ENCODE measurements around the gene CAMTA2. TPM values are rescaled to one million over a fixed set of nuclear protein-coding genes. Genes with fewer than 3 reads are reported as not detected.

The CAMTA2 gene
- total RNA-seq, 1 donor from 2014 or later: 42.3 TPM

- peaks cover 33% of the 10 kb centered on the region for H3K36me3 Mint-ChIP-seq (ENCODE audit: low read depth, unreplicated experiment)
- no peak for DNase-seq (ENCODE audit: low spot score)
- H3K4me3 Mint-ChIP-seq (ENCODE audit: unreplicated experiment): peak overlapping the region; percentile 62
- H3K4me1 Mint-ChIP-seq (ENCODE audit: unreplicated experiment): peaks cover 44% of the 10 kb centered on the region
- H3K27me3 Mint-ChIP-seq (ENCODE audit: unreplicated experiment): peaks cover 28% of the 10 kb centered on the region
- peak overlapping the region; percentile 67 for H3K27ac Mint-ChIP-seq (ENCODE audit: unreplicated experiment)
- no peak for TF ChIP-seq CTCF (IDR thresholded peaks at IDR 0.05; ENCODE audit: unreplicated experiment)
- no peaks in the 10 kb centered on the region for H3K9me3 Mint-ChIP-seq (ENCODE audit: unreplicated experiment)
Measured at GRCh38 chr17:4942760-4943508, 44.5 kb downstream of the CAMTA2 start.

- Mint-ChIP-seq H3K4me3 (ENCODE audit: unreplicated experiment) (peak overlapping the region; percentile 97), H3K9me3 (ENCODE audit: unreplicated experiment) (no peaks in the 10 kb centered on the region), H3K27ac (ENCODE audit: unreplicated experiment) (peak overlapping the region; percentile 99), H3K36me3 (ENCODE audit: low read depth, unreplicated experiment) (peaks cover 26% of the 10 kb centered on the region), H3K4me1 (ENCODE audit: unreplicated experiment) (peaks cover 37% of the 10 kb centered on the region), H3K27me3 (ENCODE audit: unreplicated experiment) (peaks cover 18% of the 10 kb centered on the region)
- no peak for TF ChIP-seq CTCF (IDR thresholded peaks at IDR 0.05; ENCODE audit: unreplicated experiment)
- no peak for DNase-seq (ENCODE audit: low spot score)
Measured at GRCh38 chr17:4941319-4941610, 46.2 kb downstream of the CAMTA2 start.

GRCh38 chr17:4940555-4941318 lies 46.7 kb downstream of the CAMTA2 start:
- peaks cover 23% of the 10 kb centered on the region for H3K27me3 Mint-ChIP-seq (ENCODE audit: unreplicated experiment)
- DNase-seq (ENCODE audit: low spot score): peak; percentile 39
- H3K4me1 Mint-ChIP-seq (ENCODE audit: unreplicated experiment): peaks cover 34% of the 10 kb centered on the region
- no peaks in the 10 kb centered on the region for H3K9me3 Mint-ChIP-seq (ENCODE audit: unreplicated experiment)
- no peak for TF ChIP-seq CTCF (IDR thresholded peaks at IDR 0.05; ENCODE audit: unreplicated experiment)
- peaks cover 27% of the 10 kb centered on the region for H3K36me3 Mint-ChIP-seq (ENCODE audit: low read depth, unreplicated experiment)
- peak overlapping the region; percentile 97 for H3K4me3 Mint-ChIP-seq (ENCODE audit: unreplicated experiment)
- peak overlapping the region; percentile 99 for H3K27ac Mint-ChIP-seq (ENCODE audit: unreplicated experiment)

GRCh38 chr17:4939796-4940554 lies 47.5 kb downstream of the CAMTA2 start, which contains the start of the genes RNF167 and SLC25A11:
Gene RNF167, plus strand, starts transcription at chr17:4940268. Its CDS starts 642 bp downstream, at chr17:4940910.
Gene SLC25A11, minus strand, starts transcription at chr17:4940046. Its CDS starts 136 bp downstream, at chr17:4939910.
- no peaks in the 10 kb centered on the region for H3K9me3 Mint-ChIP-seq (ENCODE audit: unreplicated experiment)
- H3K36me3 Mint-ChIP-seq (ENCODE audit: low read depth, unreplicated experiment): peaks cover 20% of the 10 kb centered on the region

More at GRCh38 chr17:4939796-4940554, 47.5 kb downstream of the CAMTA2 start, which contains the start of the genes RNF167 and SLC25A11:
- no peak for TF ChIP-seq CTCF (IDR thresholded peaks at IDR 0.05; ENCODE audit: unreplicated experiment)
- peak within 1 kb of the TSS; percentile 99 for H3K27ac Mint-ChIP-seq (ENCODE audit: unreplicated experiment)
- H3K27me3 Mint-ChIP-seq (ENCODE audit: unreplicated experiment): peaks cover 19% of the 10 kb centered on the region
- DNase-seq (ENCODE audit: low spot score): peak; percentile 91
- peak within 1 kb of the TSS; percentile 97 for H3K4me3 Mint-ChIP-seq (ENCODE audit: unreplicated experiment)
- peaks cover 26% of the 10 kb centered on the region for H3K4me1 Mint-ChIP-seq (ENCODE audit: unreplicated experiment)

Data from endothelial cell (in vitro differentiated cells).